ENCODE results near the gene FHOD3. TPM values are rescaled to one million over a fixed set of nuclear protein-coding genes. Genes with fewer than 3 reads are reported as not detected.

The FHOD3 gene
- total and polyA plus RNA-seq, 2 of the 8 experiments (the other 6 are each of a cell fraction or from before 2014, with no cell fraction given) = 9.7 to 10.5 TPM

GRCh38 chr18:36470896-36471295 lies 173.4 kb downstream of the FHOD3 start:
- no peaks in the 10 kb centered on the region for H3K79me2 ChIP-seq (ENCODE audit: control insufficient read depth in 1 of 2, insufficient read depth in 2 of 2, low read length in 2 of 2)
- no peaks in the 10 kb centered on the region for H3K9me3 ChIP-seq (ENCODE audit: insufficient read depth in 2 of 2, low read depth in 1 of 2, low read length in 1 of 2)
- peak overlapping the region; percentile 16; the same call in 1 of the 2 replicates for H2BK5ac ChIP-seq (ENCODE audit: low read depth, low read length)
- peaks cover 3 to 15% (median 6%) of the 10 kb centered on the region in 4 experiments; a peak in 6 of 7 replicates for H3K4me1 ChIP-seq (replicated peaks in 1 of 4; ENCODE audit: control insufficient read depth in 3 of 4, insufficient read depth in 4 of 4, low read length in 3 of 4)
- H3K14ac ChIP-seq (ENCODE audit: insufficient read length) = no peak overlapping the region
- H3K4ac ChIP-seq (replicated peaks; ENCODE audit: insufficient read length, low read depth, low read length) = peak overlapping the region; percentile 19
- peak overlapping the region; percentile 11 to 28; a peak in 2 of 4 replicates for H3K4me2 ChIP-seq (ENCODE audit: insufficient read depth in 1 of 2, low read depth in 2 of 2, low read length in 2 of 2)
- H4K91ac ChIP-seq (replicated peaks; ENCODE audit: insufficient read length, low read length) = peak overlapping the region; percentile 39
- no peak overlapping the region for H4K5ac ChIP-seq (ENCODE audit: insufficient read length, low read depth, low read length)
- no peak overlapping the region for H2AFZ ChIP-seq (ENCODE audit: low read length)
- no peaks in the 10 kb centered on the region for H3K27me3 ChIP-seq (replicated peaks in 1 of 4; ENCODE audit: control insufficient read depth in 3 of 4, extremely low read depth in 1 of 4, insufficient read depth in 3 of 4, low read length in 3 of 4)
- no peak for FAIRE-seq
- 0 out of 2 replicates have a peak overlapping the region, but pooled peaks have one; percentile 47 for H2AK5ac ChIP-seq (ENCODE audit: low read depth, low read length)
- H3K23me2 ChIP-seq (ENCODE audit: low read depth, low read length) = no peaks in the 10 kb centered on the region; the same call in 1 of the 2 replicates
- DNase-seq (ENCODE audit: low read depth in 1 of 2, low spot score in 2 of 2) = no peak
- no peak overlapping the region for H3K9ac ChIP-seq (replicated peaks in 1 of 4; ENCODE audit: extremely low read depth in 1 of 4, low read depth in 3 of 4, low read length in 3 of 4)
- WGBS, 2 experiments (ENCODE audit: extremely low coverage in 1 of 2, insufficient coverage in 1 of 2, insufficient read length in 1 of 2, insufficient replicate concordance in 2 of 2, low coverage in 1 of 2, low lambda C conversion rate in 2 of 2, missing lambda C conversion rate in 1 of 2) = 82% methylated on average over 7 of the region's 7 CpGs; no CpG with 5 or more reads in 1 of the 2 experiments
- H4K20me1 ChIP-seq (replicated peaks in 1 of 2; ENCODE audit: control insufficient read depth in 1 of 2, insufficient read depth in 2 of 2, low read length in 2 of 2) = no peaks in the 10 kb centered on the region
- peak overlapping the region; percentile 89 for H2BK15ac ChIP-seq (ENCODE audit: low read length)
- H3K36me3 ChIP-seq (ENCODE audit: control insufficient read depth in 2 of 4, insufficient read depth in 4 of 4, low read length in 3 of 4) = no peaks in the 10 kb centered on the region
- H3K4me3 ChIP-seq (ENCODE audit: extremely low read depth in 1 of 4, insufficient read depth in 2 of 4, low read depth in 3 of 4, low read length in 4 of 4) = no peak overlapping the region
- H3K56ac ChIP-seq (replicated peaks; ENCODE audit: insufficient read length, low read depth, low read length) = no peak overlapping the region
- H4K8ac ChIP-seq (ENCODE audit: extremely low read depth, insufficient read depth, low read length) = no peak overlapping the region
- no peak overlapping the region for H2BK12ac ChIP-seq (ENCODE audit: low read depth, low read length)
- no peak overlapping the region for H2BK120ac ChIP-seq (replicated peaks; ENCODE audit: low read depth, low read length)
- POLR2A ChIA-PET (ENCODE audit: partially characterized antibody) = interaction anchor here (1.3 kb wide), 1 partner anchor 10 kb away, joined by 4 read pairs; no protein-coding TSS in a partner anchor
- H3K23ac ChIP-seq (ENCODE audit: insufficient read length) = no peak overlapping the region
- H3K18ac ChIP-seq (ENCODE audit: extremely low read depth, low read length) = peak overlapping the region; percentile 19; the same call in 1 of the 2 replicates
- no peaks in the 10 kb centered on the region; the same call in 1 of the 2 replicates for H3K79me1 ChIP-seq (ENCODE audit: low read depth, low read length)
- CTCF ChIA-PET (ENCODE audit: partially characterized antibody) = interaction anchor here (0.6 to 2.0 kb wide), 7 partner anchors 9 to 101 kb away, joined by 3 to 7 read pairs (median 5); no protein-coding TSS in a partner anchor
- no peak overlapping the region for H3K27ac ChIP-seq (ENCODE audit: low read depth, low read length)
- no peak overlapping the region for H2BK20ac ChIP-seq (ENCODE audit: low read length)
- TF ChIP-seq RBBP5 (IDR thresholded peaks at IDR 0.05; ENCODE audit: borderline replicate concordance, low read depth, low read length) (no peak), SIX5 (IDR thresholded peaks at IDR 0.05; ENCODE audit: low read depth, low read length) (no peak), EP300 (IDR thresholded peaks at IDR 0.05; ENCODE audit: borderline replicate concordance in 1 of 2, low read depth in 2 of 2, low read length in 2 of 2) (no peak), ATF2 (IDR thresholded peaks at IDR 0.05; ENCODE audit: low read length) (no peak), CHD1 (IDR thresholded peaks at IDR 0.05; ENCODE audit: low read depth, low read length) (no peak), KDM4A (IDR thresholded peaks at IDR 0.05; ENCODE audit: low read depth, low read length, severe bottlenecking) (no peak), CTBP2 (IDR thresholded peaks at IDR 0.05; ENCODE audit: borderline replicate concordance, insufficient read depth, insufficient read length, low read length) (no peak), POLR2AphosphoS5 (IDR thresholded peaks at IDR 0.05; ENCODE audit: low read depth, low read length) (no peak), ASH2L (IDR thresholded peaks at IDR 0.05; ENCODE audit: low read length) (no peak), CBX5 (IDR thresholded peaks at IDR 0.05; ENCODE audit: low read depth, low read length) (no peak), TAF7 (optimal IDR thresholded peaks at IDR 0.05; ENCODE audit: borderline replicate concordance, low read depth, low read length) (no peak)
